Muscle of back (tissue), 11 donors: Measurements from ENCODE around the gene RPS27. TPM values are rescaled to one million over a fixed set of nuclear protein-coding genes. Genes with fewer than 3 reads are reported as not detected.

Experiments
- DNase-seq, 3 donors: peaks; one replicate each; pipeline versions ENCODE4 v3.0.0 to v3.0.0-alpha.2; 2013
- polyA plus RNA-seq, 10 donors: library from polyadenylated mRNA; unstranded; fragments of 120-200 nt; gene quantifications; one replicate each; pipeline ENCODE4 v1.2.1, GENCODE V29; 2013; ENCODE audit not compliant: insufficient read length in 10 of 10

The RPS27 gene
- polyA plus RNA-seq, 10 donors = 2,992 to 4,353 (median 3,555) TPM

- no peak for DNase-seq
Observed at GRCh38 chr1:153957744-153958110, 32.8 kb upstream of the RPS27 start.

- DNase-seq = peak; percentile 98 to 99 (median 98)
Observed at GRCh38 chr1:153958111-153958960, 32.2 kb upstream of the RPS27 start, which contains the start of gene CRTC2. TSS of gene CRTC2 (minus strand) at chr1:153958612. CDS start at chr1:153958497, 115 bp downstream.

- DNase-seq = no peak
Observed at GRCh38 chr1:153958961-153959260, 31.7 kb upstream of the RPS27 start.

GRCh38 chr1:153959454-153959853, 31.1 kb upstream of the RPS27 start:
- no peak for DNase-seq

- no peak for DNase-seq
Observed at GRCh38 chr1:153960206-153960605, 30.4 kb upstream of the RPS27 start.

GRCh38 chr1:153961421-153961820, 29.1 kb upstream of the RPS27 start:
- no peak for DNase-seq

- DNase-seq = peak in 1 of 3 donors; percentile 46
Observed at GRCh38 chr1:153962088-153963029, 28.2 kb upstream of the RPS27 start.

- DNase-seq = peak; percentile 98 to 99 (median 98)
Observed at GRCh38 chr1:153963030-153963849, 27.3 kb upstream of the RPS27 start, which contains the start of gene SLC39A1. TSS of gene SLC39A1 (minus strand) at chr1:153963537. CDS start at chr1:153962715, 822 bp downstream.

- no peak for DNase-seq
Observed at GRCh38 chr1:153963850-153964331, 26.7 kb upstream of the RPS27 start.

- peak; percentile 96 to 98 (median 98) for DNase-seq
Observed at GRCh38 chr1:153967107-153967999, 23.2 kb upstream of the RPS27 start, which contains the start of gene CREB3L4. TSS of gene CREB3L4 (plus strand) at chr1:153967902. CDS start at chr1:153968526, 624 bp downstream.

GRCh38 chr1:153968000-153968363, 22.6 kb upstream of the RPS27 start:
- no peak for DNase-seq

GRCh38 chr1:153968408-153968807, 22.2 kb upstream of the RPS27 start:
- no peak for DNase-seq

- no peak for DNase-seq
Observed at GRCh38 chr1:153968972-153969371, 21.6 kb upstream of the RPS27 start.

- DNase-seq = no peak
Observed at GRCh38 chr1:153970346-153970745, 20.2 kb upstream of the RPS27 start.

- DNase-seq = no peak
Observed at GRCh38 chr1:153973071-153973470, 17.5 kb upstream of the RPS27 start.

- no peak for DNase-seq
Observed at GRCh38 chr1:153973525-153973924, 17.0 kb upstream of the RPS27 start.

GRCh38 chr1:153976819-153977249, 13.7 kb upstream of the RPS27 start:
- DNase-seq = peak in 1 of 3 donors; percentile 21

GRCh38 chr1:153977250-153978240, 13.0 kb upstream of the RPS27 start, which contains the start of gene JTB:
TSS of gene JTB (minus strand) at chr1:153977674. CDS start at chr1:153977252, 422 bp downstream.
- peak; percentile 84 to 96 (median 85) for DNase-seq
